EH (cell line): Measurements from ENCODE around the gene LRFN4.
A peak's percentile ranks its signal among the peaks of the same experiment; 100 is the strongest.

ENCODE experiments used
- DNase-seq: peaks from one replicate; pipeline ENCODE4 v3.0.0-alpha.2; 2015; ENCODE audit warnings: low read depth

LRFN4 gene

GRCh38 chr11:66870616-66871520 lies 14.0 kb downstream of the LRFN4 start:
- DNase-seq: no peak

- DNase-seq: no peak
Observed at GRCh38 chr11:66871521-66871901, 14.6 kb downstream of the LRFN4 start.

DNA sequence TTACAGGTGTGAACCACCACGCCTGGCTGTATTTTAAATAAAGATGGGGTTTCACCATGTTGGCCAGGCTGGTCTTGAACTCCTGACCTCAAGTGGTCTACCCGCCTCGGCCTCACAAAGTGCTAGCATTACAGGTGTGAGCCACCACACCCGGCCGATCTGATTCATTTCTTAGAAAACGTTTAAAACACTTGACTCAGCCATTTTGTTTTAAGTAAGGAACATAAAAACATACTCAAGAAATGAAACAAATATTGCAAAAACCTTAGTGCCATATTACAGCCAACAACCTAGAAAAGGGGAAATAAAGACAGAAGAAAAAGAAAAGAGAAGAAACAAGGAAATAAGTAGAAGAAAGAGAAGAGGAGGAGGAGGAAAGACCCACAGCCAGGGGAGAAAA lies 17.4 kb downstream of the LRFN4 start:
- DNase-seq: no peak

DNA sequence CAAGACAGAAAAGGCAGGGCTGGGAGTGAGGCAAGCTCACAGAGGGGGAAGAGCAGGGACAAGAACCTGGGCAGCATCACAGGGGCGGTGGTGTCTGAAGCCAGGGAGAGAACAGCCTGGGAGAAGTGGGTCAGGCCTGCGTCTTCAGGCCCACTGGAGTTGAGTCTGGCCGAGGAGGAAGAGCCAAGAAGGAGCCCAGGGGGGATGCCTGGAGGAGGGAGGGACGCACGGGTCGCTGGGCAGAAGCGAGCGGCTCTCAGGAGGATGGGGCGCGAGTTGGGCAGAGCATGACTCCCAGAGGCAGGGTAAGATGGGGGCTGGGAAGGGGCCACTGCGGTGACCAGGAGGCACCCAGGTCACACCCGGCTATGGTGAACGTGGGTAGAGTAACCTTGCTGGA lies 18.5 kb downstream of the LRFN4 start:
- DNase-seq: no peak

DNA sequence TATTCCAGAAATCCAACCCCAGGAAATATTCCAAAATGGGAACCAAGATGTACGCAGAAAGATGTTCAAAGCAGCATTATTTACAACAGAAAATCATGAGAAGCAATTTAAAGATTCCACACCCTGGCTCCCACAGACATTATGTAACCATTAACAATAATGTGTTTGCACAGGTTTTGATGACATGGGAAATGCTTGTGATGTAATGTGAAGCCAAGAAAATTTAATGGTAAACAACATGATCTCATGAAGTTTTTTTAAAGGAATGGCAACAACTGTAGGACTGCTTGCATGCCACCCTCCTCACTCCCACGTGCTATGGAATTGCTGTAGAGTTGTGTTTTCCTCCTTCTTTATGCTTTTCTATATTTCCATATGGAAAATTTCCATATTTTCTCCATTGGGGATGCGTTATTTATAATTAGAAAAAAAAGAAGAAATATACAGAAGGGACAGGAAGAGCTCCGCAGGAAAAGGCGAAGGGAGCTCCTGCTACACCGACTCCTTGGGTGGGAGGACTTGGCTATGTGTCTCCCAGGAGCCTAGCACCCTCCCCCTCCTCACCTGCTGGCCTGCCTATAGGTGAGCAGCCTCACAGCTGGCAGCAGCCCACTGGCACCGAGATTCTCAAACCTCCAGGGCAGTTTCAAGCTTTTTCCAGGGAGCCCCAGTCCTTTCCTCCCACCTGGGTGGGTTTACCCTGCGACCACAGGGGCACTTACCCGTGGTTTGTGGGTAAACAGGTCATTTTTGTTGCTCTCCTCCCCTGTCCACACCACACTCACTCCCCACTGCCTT lies 20.9 kb downstream of the LRFN4 start:
- DNase-seq: no peak

DNA sequence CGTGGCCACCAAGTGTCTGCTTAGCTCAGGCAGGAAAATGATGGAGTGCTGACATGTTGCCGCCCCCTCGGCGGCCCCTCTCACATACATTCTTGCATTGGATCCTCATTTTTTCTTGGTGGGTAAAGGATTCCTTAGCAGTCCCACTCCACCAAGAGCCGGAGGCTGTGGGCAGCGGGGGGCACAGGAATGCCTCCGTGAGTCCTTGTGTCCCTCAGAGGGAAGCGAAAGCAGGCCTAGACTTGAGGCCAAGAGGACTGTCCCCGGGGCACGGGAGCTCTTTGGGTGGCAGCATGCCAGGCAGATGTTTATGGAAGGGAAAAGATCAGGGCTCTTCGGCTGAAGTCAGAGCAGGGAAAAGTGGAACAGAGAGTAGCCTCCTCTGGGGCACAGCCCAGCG lies 21.6 kb downstream of the LRFN4 start:
- DNase-seq: peak; percentile 46

- no peak for DNase-seq
Observed at GRCh38 chr11:66879000-66879399, 22.1 kb downstream of the LRFN4 start.

DNA sequence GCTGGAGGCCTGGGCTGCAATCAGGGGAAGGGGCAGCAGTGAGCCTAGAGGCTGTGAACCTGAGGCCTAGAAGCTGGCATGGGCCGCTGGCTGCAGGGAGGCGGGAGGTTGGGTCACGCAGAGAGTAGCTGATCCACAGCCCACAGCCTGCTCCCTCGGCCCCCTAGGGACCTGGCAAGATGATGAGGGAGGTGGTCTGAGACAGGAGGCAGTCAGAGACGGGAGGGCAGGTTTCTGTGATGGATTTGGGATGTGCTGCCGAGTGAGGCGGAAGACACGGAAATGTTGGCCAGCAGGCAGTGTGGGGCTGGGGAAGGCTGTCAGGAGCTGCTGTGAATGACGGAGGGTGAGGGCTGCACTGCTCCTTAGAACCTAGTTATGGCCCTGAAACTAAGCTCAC lies 22.7 kb downstream of the LRFN4 start:
- no peak for DNase-seq

DNA sequence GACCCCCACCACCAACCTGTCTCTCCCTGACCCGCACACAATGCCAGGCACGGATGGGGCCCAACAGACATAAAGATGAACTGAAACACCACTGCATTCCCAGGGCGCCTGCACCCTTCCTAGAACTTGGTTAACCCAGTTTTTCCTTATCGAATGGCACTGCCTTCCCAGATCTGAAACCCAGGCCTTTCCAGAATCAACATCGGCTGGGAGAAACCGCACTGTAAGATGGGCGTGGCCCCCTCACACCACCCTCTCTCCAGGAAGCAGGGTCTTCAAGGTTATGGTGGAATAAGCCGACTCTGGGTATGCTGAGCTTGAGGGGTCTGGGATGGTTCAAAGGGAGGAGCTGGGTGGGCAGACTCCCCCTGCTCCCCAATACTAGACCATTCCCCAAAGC lies 23.1 kb downstream of the LRFN4 start:
- no peak for DNase-seq

DNA sequence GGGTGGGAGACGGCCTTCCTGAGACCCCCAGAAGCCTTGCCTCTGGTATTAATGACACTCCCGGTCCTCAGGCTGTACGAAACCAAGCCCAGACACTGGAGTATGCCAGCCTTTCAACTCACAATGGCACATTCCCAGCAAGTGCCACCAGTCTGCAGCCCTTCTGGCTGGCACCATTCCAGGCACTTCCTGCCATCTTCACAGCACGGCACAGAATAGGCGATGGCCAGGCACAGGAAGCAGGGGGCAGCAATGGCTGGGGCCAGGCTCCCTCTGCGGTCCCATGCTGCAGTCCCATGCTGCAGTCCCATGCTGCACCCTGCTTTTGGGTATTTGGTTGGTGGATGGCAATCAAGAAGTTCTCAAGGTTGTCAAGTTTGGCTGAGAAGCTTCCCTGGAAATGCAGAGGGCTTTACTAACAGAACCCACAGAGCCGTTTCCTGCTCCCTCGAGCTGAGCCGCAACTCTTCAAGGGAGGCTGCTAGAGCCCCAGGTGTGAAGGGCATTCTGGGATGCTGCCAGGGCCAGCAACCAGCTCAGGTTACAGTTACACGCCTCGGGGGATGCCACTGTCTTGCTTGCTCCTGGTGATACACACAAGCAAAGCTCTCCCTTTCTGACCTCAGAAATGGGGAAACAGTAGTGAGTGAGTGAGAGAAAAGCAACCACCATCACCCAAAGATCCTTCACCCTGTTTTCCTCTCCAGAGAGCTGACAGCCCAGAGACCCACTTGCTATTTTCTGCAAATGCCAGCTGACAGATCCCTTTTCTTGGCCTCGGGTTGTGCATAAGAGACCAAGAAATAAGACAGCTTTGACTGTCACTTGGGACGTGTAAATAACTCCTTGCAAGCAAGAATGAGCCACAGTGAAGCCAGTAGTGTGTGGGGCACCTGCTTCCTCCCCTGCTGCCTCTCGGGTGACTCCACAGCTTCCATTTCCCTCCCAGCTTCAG lies 23.9 kb downstream of the LRFN4 start:
- no peak for DNase-seq

DNA sequence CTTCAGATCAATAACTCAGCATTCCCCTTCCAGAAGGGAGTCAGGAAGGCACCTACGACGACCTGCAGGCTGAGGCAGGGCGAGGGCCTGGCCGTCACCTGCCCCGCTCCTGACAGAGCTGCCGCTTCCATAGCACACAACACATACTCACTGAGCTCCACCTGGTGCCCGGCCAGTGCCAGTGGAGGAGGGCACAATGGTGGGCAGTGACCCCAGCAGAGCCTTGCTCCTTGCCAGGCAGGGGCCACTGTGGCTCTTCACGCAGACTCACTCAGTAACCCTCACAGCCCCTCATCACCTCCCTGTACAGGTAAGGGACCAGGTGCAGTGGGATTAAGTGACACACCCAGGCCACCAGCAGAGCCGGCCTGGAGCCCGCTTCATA lies 24.6 kb downstream of the LRFN4 start:
- DNase-seq: no peak

- no peak for DNase-seq
Observed at GRCh38 chr11:66881927-66882452, 25.1 kb downstream of the LRFN4 start.

DNA sequence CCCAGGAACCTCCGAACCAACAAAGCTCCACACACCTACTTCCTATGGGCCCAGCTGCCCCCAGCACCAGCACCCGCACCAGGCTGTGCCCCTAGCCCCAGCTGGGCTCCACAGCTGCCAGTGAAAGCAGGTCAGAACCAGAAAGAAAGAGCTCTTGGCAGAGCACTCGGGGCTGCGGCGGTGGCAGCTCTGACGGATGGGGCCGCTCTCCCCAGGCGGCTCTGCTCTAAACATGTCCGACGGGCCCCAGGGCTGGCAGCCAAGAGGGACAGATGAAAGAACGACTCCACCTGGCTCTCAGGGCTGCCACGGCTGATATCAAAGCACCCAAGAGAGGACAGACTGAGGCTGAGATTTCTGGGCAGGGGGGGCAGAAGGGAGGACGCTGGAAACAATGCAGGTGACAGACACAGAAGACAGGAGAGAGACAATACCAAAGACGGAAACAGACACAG lies 25.7 kb downstream of the LRFN4 start:
- no peak for DNase-seq

DNA sequence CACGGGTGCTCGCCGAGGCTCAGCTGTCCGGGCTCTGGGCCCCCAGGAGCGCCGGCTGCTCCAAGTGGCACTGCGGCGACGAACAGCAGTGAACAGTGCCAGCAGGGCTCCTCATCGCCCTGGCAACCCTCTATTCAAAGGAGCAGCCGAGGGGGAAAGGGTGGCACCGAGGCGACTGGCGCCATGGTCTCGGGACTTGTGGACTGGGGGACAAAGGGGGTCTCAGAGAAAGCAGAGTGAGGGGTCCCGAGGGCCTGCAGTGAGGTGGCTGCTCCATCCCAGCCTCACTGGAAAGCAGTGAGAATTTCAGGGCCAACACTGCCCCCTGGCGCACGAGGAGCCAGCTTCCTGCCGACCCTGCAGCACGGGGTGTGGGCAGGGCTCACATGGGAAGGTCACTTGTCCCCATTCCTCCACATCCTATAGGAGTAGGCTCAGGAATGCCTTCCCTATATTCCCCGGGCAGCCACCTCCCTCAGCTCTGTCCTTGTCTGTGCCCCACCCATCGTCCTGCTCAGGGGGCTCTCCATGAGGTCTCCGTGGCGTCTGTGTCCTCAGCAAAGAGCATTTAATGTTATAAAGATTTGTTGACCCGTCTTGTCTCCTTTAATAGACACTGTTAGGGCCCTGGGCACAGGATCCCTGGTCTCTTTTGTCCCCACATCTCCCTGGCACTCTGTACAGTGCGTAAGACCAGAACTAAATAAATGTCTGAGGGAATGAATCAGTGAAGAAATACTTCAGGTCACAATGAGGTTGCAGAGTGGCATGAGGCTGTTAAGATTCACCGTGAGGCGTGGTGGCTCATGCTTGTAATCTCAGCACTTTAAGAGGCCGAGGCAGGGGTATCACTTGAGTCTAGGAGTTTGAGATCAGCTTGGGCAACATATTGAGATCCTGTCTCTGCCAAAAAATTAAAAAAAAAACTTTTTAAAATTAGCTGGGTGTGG lies 26.4 kb downstream of the LRFN4 start:
- peak; percentile 79 for DNase-seq

GRCh38 chr11:66884443-66884842 lies 27.6 kb downstream of the LRFN4 start:
- no peak for DNase-seq

GRCh38 chr11:66885469-66885868 lies 28.6 kb downstream of the LRFN4 start:
- no peak for DNase-seq

GRCh38 chr11:66885950-66886440 lies 29.1 kb downstream of the LRFN4 start:
- DNase-seq: no peak

DNA sequence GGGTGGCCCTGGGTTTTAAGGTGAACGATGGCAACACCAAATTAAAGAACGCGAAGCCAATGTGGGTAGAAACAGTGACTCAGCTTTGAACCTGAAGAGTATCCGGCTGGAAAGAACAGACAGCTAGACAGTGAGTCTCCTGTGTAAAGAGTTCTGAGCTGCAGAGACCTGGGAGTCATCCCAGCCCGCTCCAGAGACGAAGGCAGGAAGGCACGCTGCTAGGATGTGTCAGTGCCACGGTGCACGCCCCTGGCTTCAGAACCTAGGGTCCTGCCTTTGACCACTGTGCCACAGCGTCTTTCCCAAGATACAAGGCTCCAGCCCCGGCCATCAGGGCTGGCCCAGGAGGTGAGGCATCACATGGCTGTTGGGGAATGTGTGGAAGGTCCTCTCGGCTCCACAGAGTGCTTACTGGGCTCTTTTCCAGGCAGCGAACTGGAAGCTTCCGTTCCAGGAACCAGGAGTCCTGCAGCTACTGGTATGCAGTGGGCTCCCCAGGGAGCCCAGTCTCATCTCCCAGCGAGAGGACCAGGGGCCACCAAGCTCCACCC lies 29.9 kb downstream of the LRFN4 start:
- DNase-seq: peak; percentile 56

- no peak for DNase-seq
Observed at GRCh38 chr11:66887526-66887925, 30.7 kb downstream of the LRFN4 start.

DNA sequence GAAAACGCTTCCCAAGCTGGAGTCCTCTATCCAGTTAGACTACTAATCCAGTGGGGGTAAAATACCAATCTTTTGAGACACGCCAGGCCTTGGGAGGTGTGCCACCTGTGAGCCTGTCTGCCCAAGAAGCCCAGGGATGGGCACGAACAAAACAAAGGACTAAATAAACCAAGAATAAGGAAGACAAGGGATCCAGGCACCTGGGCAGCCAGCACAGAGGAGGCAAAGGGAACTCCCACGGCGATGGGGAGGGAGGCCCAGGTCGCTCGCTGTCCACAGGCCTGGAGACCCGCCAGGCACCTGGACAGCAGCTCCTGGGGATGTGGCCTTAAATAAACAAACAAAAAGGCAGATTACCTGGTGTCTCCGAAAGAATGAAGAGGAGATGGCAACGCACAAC lies 31.4 kb downstream of the LRFN4 start:
- DNase-seq: no peak
